ENCODE results near the gene VKORC1L1. TPM values are rescaled to one million over a fixed set of nuclear protein-coding genes. Genes with fewer than 3 reads are reported as not detected.
"Not testable (repeated sequence)": the region's sequence is repeated elsewhere in the genome, so short reads cannot be mapped to it uniquely, and the experiment has no call there.

VKORC1L1 gene
- polyA plus RNA-seq, 1 donor from 2014 or later, result 3.0 TPM

- Mint-ChIP-seq H3K36me3 (peaks cover 2% of the 10 kb centered on the region), H3K4me1 (no peaks in the 10 kb centered on the region), H3K27me3 (no peaks in the 10 kb centered on the region), H3K27ac (no peak overlapping the region), H3K4me3 (no peak overlapping the region), H3K9me3 (no peaks in the 10 kb centered on the region)
Measured at GRCh38 chr7:65946904-65947303, 74.0 kb downstream of the VKORC1L1 start.

GRCh38 chr7:65951837-65952578, 79.1 kb downstream of the VKORC1L1 start:
- Mint-ChIP-seq H3K27me3 (no peaks in the 10 kb centered on the region), H3K4me3 (no peak overlapping the region), H3K36me3 (peaks cover 4% of the 10 kb centered on the region), H3K4me1 (peaks cover 0 to 2% (median 0%) of the 10 kb centered on the region in 3 donors), H3K9me3 (no peaks in the 10 kb centered on the region), H3K27ac (no peak overlapping the region)

GRCh38 chr7:65953001-65953720, 80.3 kb downstream of the VKORC1L1 start:
- Mint-ChIP-seq H3K9me3 (no peaks in the 10 kb centered on the region), H3K36me3 (peaks cover 4% of the 10 kb centered on the region), H3K27ac (no peak overlapping the region), H3K27me3 (no peaks in the 10 kb centered on the region), H3K4me1 (peaks cover 0 to 2% (median 0%) of the 10 kb centered on the region in 3 donors), H3K4me3 (no peak overlapping the region)

GRCh38 chr7:65953890-65954450, 81.1 kb downstream of the VKORC1L1 start:
- Mint-ChIP-seq H3K4me3 (no peak overlapping the region), H3K27me3 (no peaks in the 10 kb centered on the region), H3K4me1 (peaks cover 0 to 2% (median 0%) of the 10 kb centered on the region in 3 donors), H3K9me3 (no peaks in the 10 kb centered on the region), H3K27ac (no peak overlapping the region), H3K36me3 (peaks cover 4% of the 10 kb centered on the region)

- H3K27ac Mint-ChIP-seq, result no peak overlapping the region
Measured at GRCh38 chr7:65955718-65956117, 82.8 kb downstream of the VKORC1L1 start.

GRCh38 chr7:65960351-65961074, 87.6 kb downstream of the VKORC1L1 start:
- Mint-ChIP-seq H3K4me1 (peaks cover 0 to 2% (median 0%) of the 10 kb centered on the region in 3 donors), H3K36me3 (peaks cover 6% of the 10 kb centered on the region), H3K27me3 (no peaks in the 10 kb centered on the region), H3K27ac (peak overlapping the region in 1 of 3 donors; percentile 53), H3K9me3 (no peaks in the 10 kb centered on the region), H3K4me3 (no peak overlapping the region)

More at GRCh38 chr7:65955718-65956117, 82.8 kb downstream of the VKORC1L1 start:
- no peaks in the 10 kb centered on the region for H3K27me3 Mint-ChIP-seq
- no peaks in the 10 kb centered on the region for H3K9me3 Mint-ChIP-seq
- H3K4me1 Mint-ChIP-seq, result peaks cover 0 to 2% (median 0%) of the 10 kb centered on the region in 3 donors
- peaks cover 4% of the 10 kb centered on the region for H3K36me3 Mint-ChIP-seq
- no peak overlapping the region for H3K4me3 Mint-ChIP-seq

- H3K36me3 Mint-ChIP-seq, result peaks cover 9% of the 10 kb centered on the region
Measured at GRCh38 chr7:65962033-65962432, 89.2 kb downstream of the VKORC1L1 start.

GRCh38 chr7:65964671-65965070, 91.8 kb downstream of the VKORC1L1 start:
- H3K27ac Mint-ChIP-seq, H3K4me3 Mint-ChIP-seq, H3K9me3 Mint-ChIP-seq, H3K27me3 Mint-ChIP-seq, H3K4me1 Mint-ChIP-seq: not testable (repeated sequence)
- H3K36me3 Mint-ChIP-seq, result peaks cover 11% of the 10 kb centered on the region

More at GRCh38 chr7:65962033-65962432, 89.2 kb downstream of the VKORC1L1 start:
- Mint-ChIP-seq H3K27me3 (no peaks in the 10 kb centered on the region), H3K4me3 (no peak overlapping the region), H3K9me3 (no peaks in the 10 kb centered on the region), H3K27ac (peak overlapping the region in 1 of 3 donors; percentile 50), H3K4me1 (peaks cover 0 to 2% (median 0%) of the 10 kb centered on the region in 3 donors)

- Mint-ChIP-seq H3K9me3 (no peaks in the 10 kb centered on the region), H3K36me3 (peaks cover 11% of the 10 kb centered on the region), H3K4me3 (no peak overlapping the region), H3K27ac (peak overlapping the region in 1 of 3 donors; percentile 32), H3K4me1 (peaks cover 0 to 4% (median 0%) of the 10 kb centered on the region in 3 donors), H3K27me3 (no peaks in the 10 kb centered on the region)
Measured at GRCh38 chr7:65966146-65966545, 93.3 kb downstream of the VKORC1L1 start.

- no peak overlapping the region for H3K27ac Mint-ChIP-seq
Measured at GRCh38 chr7:65967361-65968155, 94.7 kb downstream of the VKORC1L1 start.

GRCh38 chr7:65968256-65969185, 95.6 kb downstream of the VKORC1L1 start:
- no peak overlapping the region for H3K4me3 Mint-ChIP-seq
- peaks cover 10% of the 10 kb centered on the region for H3K36me3 Mint-ChIP-seq
- H3K27me3 Mint-ChIP-seq, result no peaks in the 10 kb centered on the region

More at GRCh38 chr7:65967361-65968155, 94.7 kb downstream of the VKORC1L1 start:
- peaks cover 14% of the 10 kb centered on the region for H3K36me3 Mint-ChIP-seq
- H3K9me3 Mint-ChIP-seq, result no peaks in the 10 kb centered on the region
- no peak overlapping the region for H3K4me3 Mint-ChIP-seq
- no peaks in the 10 kb centered on the region for H3K27me3 Mint-ChIP-seq
- H3K4me1 Mint-ChIP-seq, result peaks cover 0 to 4% (median 0%) of the 10 kb centered on the region in 3 donors

GRCh38 chr7:65971021-65971420, 98.1 kb downstream of the VKORC1L1 start:
- Mint-ChIP-seq H3K4me1 (peaks cover 0 to 3% (median 2%) of the 10 kb centered on the region in 3 donors), H3K36me3 (peaks cover 10% of the 10 kb centered on the region), H3K4me3 (no peak overlapping the region), H3K9me3 (no peaks in the 10 kb centered on the region), H3K27ac (no peak overlapping the region), H3K27me3 (no peaks in the 10 kb centered on the region)

More at GRCh38 chr7:65968256-65969185, 95.6 kb downstream of the VKORC1L1 start:
- no peaks in the 10 kb centered on the region for H3K9me3 Mint-ChIP-seq
- H3K27ac Mint-ChIP-seq, result no peak overlapping the region
- peaks cover 0 to 2% (median 0%) of the 10 kb centered on the region in 3 donors for H3K4me1 Mint-ChIP-seq

- peaks cover 0 to 3% (median 2%) of the 10 kb centered on the region in 3 donors for H3K4me1 Mint-ChIP-seq
- H3K36me3 Mint-ChIP-seq, result peaks cover 5% of the 10 kb centered on the region
- no peaks in the 10 kb centered on the region for H3K27me3 Mint-ChIP-seq
- no peaks in the 10 kb centered on the region for H3K9me3 Mint-ChIP-seq
- no peak overlapping the region for H3K27ac Mint-ChIP-seq
- no peak overlapping the region for H3K4me3 Mint-ChIP-seq
Measured at GRCh38 chr7:65972976-65973375, 100.1 kb downstream of the VKORC1L1 start.

Data from IgD-negative memory B cell (primary cell).